HG03520 (cell line): ENCODE measurements around the gene MAN1B1.
A peak's percentile ranks its signal among the peaks of the same experiment; 100 is the strongest.
"Not testable (repeated sequence)": the region's sequence is repeated elsewhere in the genome, so short reads cannot be mapped to it uniquely, and the experiment has no call there.

ENCODE experiments used
- ATAC-seq: cut with Tn5 transposase; IDR thresholded peaks from one replicate; pipeline ENCODE4 v1.9.1; 2021; ENCODE audit warnings: mild to moderate bottlenecking, moderate library complexity; ENCODE audit not compliant: unreplicated experiment

Gene MAN1B1

GRCh38 chr9:137109250-137110146, 22.7 kb downstream of the MAN1B1 start:
- no peak for ATAC-seq

DNA sequence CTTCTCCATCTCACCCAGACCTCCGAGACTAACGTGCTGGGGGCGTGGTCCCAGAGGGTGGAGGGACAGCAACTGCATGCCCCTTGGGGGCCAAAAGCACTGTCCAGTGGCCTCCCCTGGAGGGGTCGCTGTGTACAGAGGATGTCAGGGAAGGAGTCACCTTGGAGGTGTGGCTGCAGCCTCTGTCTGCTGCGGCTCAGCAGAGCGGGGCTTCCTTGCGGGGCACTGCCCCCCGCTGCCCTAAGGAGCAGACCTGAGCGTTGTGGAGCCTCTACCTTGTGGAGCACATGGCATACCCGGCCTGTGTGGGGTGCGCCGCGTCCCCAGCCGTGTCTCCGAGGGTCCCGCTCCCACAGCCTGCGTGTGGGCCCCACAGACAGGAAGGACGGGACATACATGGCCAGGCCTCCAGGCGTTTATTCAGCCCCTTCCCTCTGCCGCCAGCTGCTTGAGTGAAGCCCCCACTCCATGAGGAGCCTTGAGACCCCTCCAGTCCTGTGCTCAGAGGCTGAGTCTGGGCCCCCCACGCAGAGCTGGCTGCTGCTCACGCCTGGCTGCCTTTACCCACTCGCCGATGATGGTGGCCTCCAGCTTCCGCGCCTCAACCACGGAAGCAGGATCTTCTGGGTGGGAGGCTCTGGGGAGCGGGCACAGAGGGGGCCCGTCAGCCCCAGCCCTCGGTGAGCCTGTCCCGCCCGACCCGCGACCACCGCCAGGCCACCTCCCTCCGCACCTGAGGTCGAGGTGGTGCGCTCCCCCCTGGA, 23.5 kb downstream of the MAN1B1 start:
- ATAC-seq = no peak

GRCh38 chr9:137110911-137111787, 24.4 kb downstream of the MAN1B1 start:
- ATAC-seq = no peak

DNA sequence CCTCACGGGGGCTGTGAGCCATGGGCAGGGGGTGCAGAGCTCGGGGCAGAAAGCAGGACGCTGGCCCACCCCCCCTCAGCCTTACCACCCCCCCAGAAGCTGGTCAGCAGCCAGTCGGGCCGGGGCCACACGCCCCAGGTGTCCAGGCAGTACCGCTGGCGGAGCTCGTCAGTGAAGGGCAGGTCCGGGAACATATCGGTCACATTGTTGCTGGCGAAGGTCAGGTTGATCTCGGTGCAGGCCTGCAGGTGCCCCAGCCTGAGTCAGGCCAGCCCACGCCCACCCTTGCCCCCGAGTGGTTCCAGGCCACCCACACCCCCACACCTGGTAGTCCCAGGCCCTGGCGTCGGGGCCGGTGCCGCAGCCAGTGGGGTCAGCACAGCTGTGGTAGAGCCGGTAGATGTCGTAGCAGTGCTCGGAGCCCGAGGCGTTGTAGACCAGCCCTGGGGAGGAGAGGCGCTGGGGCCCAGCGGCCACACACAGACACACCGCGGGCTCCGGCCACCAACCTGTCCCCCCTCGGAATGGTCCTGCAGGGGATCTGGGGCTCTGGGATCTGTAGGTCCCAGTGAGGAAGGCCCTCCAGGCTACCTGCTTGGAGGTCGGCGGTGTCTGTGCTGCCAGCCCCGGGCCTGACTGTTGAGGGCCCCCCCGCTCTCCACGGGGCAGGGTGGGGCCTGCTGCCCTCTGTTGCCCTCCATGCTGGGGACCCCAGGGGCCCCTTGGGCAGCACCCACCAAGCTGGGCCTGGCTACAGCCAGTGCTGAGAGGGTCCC, 25.2 kb downstream of the MAN1B1 start:
- ATAC-seq = no peak

GRCh38 chr9:137112564-137113384, 26.0 kb downstream of the MAN1B1 start:
- no peak for ATAC-seq

DNA sequence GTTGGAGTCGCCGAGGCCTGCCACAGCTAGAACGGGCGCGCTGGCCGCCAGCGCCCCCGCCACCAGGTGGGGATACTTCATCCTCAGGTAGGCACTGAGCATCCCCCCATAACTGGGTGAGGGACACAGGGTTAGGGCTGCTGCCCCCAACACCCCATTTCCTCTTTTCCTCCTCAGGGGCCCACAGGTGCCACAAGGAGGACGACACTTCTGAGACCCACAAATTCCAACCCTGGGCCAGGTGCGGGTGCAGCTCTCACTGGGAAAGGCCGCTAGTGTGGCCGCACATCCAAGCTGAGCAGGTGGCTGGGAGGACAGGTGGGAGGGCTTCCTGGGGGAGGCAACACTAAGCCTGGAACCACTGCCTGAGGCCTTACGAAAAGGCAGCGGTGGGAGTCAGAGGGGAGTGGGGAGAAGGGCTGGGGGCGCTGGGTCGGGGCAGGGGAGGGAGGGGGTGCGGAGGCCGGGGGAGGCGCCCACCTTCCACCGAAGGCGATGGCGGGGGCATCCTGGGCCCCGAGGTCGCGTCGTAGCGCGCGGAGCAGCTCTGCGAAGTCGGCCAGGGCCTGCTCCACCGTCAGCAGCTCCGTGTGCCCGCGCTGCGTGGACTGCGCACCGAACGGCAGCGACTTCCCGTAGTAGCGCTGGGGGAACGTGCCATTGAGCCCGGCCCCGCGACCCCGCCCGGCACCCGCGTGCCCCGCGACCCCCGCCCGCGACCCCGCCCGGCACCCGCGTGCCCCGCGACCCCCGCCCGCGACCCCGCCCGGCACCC, 26.8 kb downstream of the MAN1B1 start:
- ATAC-seq = no peak

DNA sequence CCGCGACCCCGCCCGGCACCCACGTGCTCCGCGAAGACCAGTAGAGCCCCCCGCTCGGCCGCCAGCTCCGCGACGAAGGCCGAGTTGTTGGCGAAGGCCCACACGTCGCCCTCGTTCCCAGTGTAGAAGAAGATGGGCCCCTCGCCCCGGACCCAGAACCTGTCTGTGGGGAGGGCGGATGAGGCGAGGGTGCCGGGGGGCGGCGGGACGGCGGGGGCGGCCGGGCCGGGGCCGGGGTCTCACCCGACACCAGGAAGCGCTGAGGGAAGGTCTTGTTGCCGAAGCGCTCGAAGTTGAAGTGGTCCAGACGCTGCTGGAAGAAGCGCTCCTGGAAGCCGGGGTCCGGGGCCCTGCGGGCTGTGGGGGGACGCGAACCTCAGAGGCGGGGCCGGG, 27.4 kb downstream of the MAN1B1 start:
- ATAC-seq = no peak

GRCh38 chr9:137114613-137115393, 28.0 kb downstream of the MAN1B1 start, which contains the start of gene DPP7:
Gene DPP7 (minus strand): TSS chr9:137114733. CDS start chr9:137114713, 20 bp downstream.
- ATAC-seq = peak; percentile 72

DNA sequence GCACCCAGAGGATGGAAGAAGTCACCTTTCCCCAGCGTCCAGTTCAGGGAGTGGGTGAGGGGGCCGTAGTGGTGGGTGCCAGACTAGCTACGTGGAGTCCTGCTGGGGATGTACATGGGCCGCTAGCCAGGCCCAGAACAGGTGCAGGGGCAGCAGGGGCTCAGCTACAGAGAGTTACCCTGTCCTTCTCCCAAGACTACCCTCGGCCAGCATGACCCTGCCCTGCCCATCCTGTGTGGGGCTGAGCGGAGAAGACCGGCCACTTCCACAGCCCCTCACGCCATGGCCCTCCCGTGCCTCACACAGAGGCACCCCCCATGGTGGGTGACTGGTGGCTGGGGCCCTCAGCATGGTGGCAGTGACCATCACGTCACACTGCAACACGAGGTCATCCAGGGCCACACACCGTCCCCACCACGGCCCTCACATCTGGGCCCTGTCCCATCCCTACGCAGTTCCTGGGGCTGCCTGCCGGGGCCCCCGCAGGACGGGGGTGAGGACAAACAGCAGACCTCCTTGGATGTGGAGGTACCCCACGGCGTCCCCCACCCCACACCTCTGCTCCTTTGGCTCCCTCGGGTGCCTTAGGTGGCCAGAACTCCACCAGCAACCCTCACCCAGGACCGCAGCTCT, 28.7 kb downstream of the MAN1B1 start:
- ATAC-seq = no peak

DNA sequence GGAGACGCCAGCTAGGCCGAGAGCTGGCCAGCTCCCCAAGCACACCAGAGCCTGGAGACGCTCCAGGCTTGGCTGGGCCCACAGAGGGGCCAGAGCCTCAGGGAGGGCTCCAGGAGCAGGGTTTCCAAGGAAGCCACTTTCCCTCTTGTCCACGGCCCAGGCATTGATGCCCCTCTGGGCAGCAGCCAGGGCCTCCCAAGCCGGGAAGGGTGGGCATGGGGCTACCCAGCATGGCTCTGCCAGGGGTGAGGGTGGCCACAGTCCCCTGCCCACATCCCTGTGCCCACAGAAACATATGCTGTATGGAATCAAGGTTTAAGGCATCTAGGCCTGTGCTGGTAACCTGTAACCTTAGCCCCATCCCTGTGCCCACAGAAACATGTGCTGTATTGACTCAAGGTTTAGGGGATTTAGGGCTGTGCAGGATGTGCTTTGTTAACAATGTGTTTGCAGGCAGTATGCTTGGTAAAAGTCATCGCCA, 29.3 kb downstream of the MAN1B1 start:
- no peak for ATAC-seq

DNA sequence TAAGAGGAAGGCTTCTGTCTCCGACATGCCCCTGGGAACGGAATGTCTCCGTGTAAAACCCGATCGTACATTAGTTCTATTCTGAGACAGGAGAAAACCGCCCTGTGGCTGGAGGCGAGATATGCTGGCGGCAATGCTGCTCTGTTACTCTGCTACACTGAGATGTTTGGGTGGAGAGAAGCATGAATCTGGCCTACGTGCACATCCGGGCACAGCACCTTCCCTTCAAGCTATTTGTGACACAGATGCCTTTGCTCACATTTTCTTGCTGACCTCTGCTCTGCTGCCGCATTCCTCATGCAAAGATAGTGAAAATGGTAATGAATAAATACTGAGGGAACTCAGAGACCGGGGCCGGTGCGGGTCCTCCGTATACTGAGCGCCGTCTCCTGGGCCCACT, 29.9 kb downstream of the MAN1B1 start:
- no peak for ATAC-seq

DNA sequence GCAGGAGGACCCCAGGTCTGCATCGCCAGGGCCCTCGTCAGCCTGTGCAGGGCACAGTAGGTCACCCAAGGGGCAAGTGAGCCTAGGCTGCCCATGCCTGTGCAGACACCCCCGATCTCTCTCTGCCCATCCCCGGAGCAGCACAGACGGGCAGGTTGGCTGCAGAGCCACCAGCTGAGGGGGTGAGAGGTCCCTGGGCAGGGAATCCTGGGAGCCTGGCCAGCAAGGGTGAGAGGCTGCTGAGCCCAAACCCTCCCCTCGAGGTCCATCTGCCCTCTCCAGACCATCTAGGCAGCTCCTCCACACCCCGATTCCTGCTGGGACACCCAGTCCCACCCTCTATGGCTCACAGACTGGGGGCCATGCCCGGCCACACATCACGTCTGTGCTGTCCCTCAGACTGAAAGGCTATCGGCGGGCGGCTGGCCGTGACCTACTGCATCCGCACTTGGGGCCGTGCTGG, 30.5 kb downstream of the MAN1B1 start:
- ATAC-seq = no peak

DNA sequence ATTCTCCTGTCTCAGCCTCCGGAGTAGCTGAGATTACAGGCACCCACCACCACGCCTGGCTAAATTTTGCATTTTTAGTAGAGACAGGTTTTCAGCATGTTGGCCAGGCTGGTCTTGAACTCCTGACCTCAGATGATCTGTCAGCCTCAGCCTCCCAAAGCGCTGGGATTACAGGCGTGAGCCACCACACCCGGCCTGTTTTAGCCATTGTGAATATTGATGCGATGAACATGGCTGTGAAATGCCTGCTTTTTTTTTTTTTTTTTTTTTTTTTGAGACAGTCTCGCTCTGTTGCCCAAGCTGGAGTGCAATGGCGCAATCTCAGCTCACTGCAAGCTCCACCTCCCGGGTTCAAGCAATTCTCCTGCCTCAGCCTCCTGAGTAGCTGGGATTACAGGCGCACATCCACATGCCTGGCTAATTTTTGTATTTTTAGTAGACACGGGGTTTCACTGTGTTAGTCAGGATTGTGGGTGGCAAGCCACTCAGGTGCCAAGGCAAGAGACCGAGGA, 31.4 kb downstream of the MAN1B1 start:
- ATAC-seq = not testable (repeated sequence)

DNA sequence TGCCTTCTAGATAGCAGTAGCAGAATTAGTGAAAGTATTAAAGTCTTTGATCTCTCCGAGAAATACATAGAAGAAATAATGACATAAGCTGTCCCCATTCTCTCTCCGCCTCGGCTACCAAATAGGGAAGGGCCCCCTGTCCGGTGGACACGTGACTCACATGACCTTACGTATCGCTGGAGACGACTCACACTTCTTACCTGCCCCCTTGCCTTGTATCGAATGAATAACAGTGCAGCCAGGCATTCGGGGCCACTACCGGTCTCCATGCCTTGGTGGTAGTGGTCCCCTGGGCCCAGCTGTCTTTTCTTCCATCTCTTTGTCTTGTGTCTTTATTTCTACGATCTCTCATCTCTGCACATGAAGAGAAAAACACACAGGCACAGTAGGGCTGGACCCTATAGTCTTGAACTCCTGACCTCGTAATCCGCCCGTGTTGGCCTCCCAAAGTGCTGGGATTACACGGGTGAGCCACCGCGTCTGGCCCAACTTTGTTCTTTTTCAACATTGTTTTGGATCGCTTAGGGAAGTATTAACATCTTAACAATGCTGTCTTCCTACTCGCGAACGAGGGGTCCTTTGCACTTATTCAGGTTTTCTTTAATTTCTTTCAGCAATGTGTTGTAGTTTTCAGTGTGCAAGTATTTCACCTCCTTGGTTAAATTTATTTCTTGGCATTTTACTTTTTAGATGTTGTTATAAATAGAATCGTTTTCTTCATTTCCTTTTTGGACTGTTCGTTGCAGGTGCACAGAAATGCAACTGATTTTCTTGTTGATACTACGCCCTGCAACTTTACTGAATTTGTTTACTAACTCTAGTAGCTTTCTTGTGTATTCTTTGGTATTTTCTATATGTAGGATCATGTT, 35.4 kb downstream of the MAN1B1 start:
- not testable (repeated sequence) for ATAC-seq

- not testable (repeated sequence) for ATAC-seq
Observed at GRCh38 chr9:137122796-137123467, 36.1 kb downstream of the MAN1B1 start.
